ENCODE results near the gene ADSS1. TPM values are rescaled to one million over a fixed set of nuclear protein-coding genes. Genes with fewer than 3 reads are reported as not detected.

The ADSS1 gene
- total RNA-seq, 3 donors from 2014 or later: 2.0 to 6.0 (median 4.2) TPM

DNA sequence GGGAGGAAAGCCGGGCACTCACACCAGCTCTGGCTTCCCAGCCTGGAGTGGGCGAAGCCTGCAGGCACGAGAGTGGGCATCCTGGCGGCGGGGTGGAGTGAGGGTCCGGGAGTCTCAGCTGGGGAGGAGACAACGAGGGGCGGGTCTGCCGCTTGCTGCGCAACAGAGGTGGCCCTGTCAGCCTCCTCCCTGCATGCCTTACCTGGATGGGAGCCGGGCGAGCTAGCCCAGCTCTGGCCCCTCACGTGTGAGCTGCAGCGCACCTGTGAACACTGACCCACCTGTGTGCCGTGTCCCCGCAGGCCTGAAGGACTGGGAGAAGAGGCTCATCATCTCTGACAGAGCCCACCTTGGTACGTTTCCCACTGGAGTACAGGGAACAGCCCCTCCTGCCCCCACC, 15.0 kb downstream of the ADSS1 start:
- intact Hi-C loops (cut with DNase I, micrococcal nuclease): no loop called here
- Histone ChIP-seq H3K4me3 (no peak overlapping the region), H3K4me1 (ENCODE audit: low read depth) (no peaks in the 10 kb centered on the region), H3K9me3 (no peaks in the 10 kb centered on the region), H3K36me3 (ENCODE audit: low read depth) (no peaks in the 10 kb centered on the region)
- ATAC-seq: no peak
- no peak for TF ChIP-seq CTCF (IDR thresholded peaks at IDR 0.05)
- DNase-seq: no peak

- no peak for TF ChIP-seq CTCF (IDR thresholded peaks at IDR 0.05)
- Histone ChIP-seq H3K9me3 (no peaks in the 10 kb centered on the region), H3K4me3 (no peak overlapping the region), H3K36me3 (ENCODE audit: low read depth) (no peaks in the 10 kb centered on the region), H3K4me1 (ENCODE audit: low read depth) (no peaks in the 10 kb centered on the region)
- DNase-seq: peak in 2 of 3 donors; percentile 44 to 50
- ATAC-seq: peak; percentile 59
- intact Hi-C loops (cut with DNase I, micrococcal nuclease): no loop called here
These were observed 15.8 kb downstream of the ADSS1 start for GRCh38 chr14:104739546-104740516.

DNA sequence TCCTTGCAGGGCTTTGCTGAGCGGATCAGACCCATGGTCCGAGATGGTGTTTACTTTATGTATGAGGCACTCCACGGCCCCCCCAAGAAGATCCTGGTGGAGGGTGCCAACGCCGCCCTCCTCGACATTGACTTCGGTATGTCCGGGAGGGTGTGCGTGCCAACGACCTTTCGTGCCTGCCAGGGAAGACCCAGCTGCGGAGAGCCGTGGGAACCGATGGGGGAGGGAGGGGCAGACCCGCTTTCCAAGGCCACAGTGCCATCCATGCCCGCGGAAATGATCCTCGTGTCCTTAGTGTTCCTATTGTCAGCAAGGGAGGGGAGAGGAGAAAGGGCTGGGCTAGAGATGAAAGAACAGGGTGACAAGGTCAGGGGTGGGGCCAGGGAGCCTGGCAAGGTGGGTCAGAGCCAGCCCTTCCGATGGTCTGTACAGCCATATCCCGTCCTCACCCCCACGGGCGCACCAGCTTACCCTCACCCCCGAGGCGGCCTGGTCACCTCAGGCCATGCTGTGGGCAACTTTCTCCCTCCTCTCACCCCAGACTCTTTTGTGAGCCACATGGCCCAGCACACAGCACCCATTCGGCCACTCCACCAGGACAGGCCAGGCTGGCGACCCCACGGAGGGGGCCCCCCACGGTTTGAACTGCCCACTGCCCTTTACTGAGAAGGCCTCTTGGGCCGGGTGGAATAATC, 17.2 kb downstream of the ADSS1 start:
- Histone ChIP-seq H3K36me3 (ENCODE audit: low read depth) (no peaks in the 10 kb centered on the region), H3K4me1 (ENCODE audit: low read depth) (peaks cover 5% of the 10 kb centered on the region), H3K4me3 (no peak overlapping the region), H3K9me3 (no peaks in the 10 kb centered on the region)
- DNase-seq (peak in 1 of 3 donors; percentile 52), ATAC-seq (no peak)
- no peak for TF ChIP-seq CTCF (IDR thresholded peaks at IDR 0.05)
- intact Hi-C loops (cut with DNase I, micrococcal nuclease): no loop called here

DNA sequence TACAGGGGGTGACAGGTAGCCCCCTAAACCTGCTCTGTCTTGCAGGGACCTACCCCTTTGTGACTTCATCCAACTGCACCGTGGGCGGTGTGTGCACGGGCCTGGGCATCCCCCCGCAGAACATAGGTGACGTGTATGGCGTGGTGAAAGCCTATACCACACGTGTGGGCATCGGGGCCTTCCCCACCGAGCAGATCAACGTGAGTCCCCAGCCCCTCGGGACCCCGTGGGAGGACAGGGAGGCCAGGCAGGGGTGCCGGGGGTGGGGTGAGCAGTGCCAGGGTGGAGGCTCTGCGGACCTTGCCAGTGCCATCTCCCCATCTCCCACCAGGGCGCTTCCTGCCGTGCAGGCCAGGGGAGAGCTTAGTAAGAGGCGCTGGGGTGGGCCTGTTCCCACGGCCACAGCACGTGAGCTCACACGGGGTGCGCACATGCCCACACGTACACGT, 17.8 kb downstream of the ADSS1 start:
- Histone ChIP-seq H3K9me3 (no peaks in the 10 kb centered on the region), H3K4me3 (no peak overlapping the region), H3K36me3 (ENCODE audit: low read depth) (no peaks in the 10 kb centered on the region), H3K4me1 (ENCODE audit: low read depth) (peaks cover 9% of the 10 kb centered on the region)
- DNase-seq (peak in 1 of 3 donors; percentile 43), ATAC-seq (no peak)
- intact Hi-C loops (cut with DNase I, micrococcal nuclease): no loop called here
- no peak for TF ChIP-seq CTCF (IDR thresholded peaks at IDR 0.05)

- ATAC-seq: no peak
These were observed 18.8 kb downstream of the ADSS1 start for GRCh38 chr14:104742586-104743455.

More at GRCh38 chr14:104742586-104743455, 18.8 kb downstream of the ADSS1 start:
- TF ChIP-seq CTCF (IDR thresholded peaks at IDR 0.05): no peak
- DNase-seq: peak in 1 of 3 donors; percentile 37
- H3K36me3 ChIP-seq (ENCODE audit: low read depth): no peaks in the 10 kb centered on the region
- no peaks in the 10 kb centered on the region for H3K9me3 ChIP-seq
- no peak overlapping the region for H3K4me3 ChIP-seq
- intact Hi-C loops (cut with DNase I, micrococcal nuclease): no loop called here
- peaks cover 18% of the 10 kb centered on the region for H3K4me1 ChIP-seq (ENCODE audit: low read depth)

Data from mucosa of descending colon (tissue), 3 donors.